Rectal smooth muscle tissue (tissue), 1 donor: ENCODE measurements around the gene RUSF1.
A peak's percentile ranks its signal among the peaks of the same experiment; 100 is the strongest.

Source experiments
- H3K27ac ChIP-seq: one replicate; pipeline ENCODE4 v1.7.0; 2013; ENCODE audit warnings: low read depth, low read length, inconsistent platforms
- H3K27me3 ChIP-seq: one replicate; pipeline ENCODE4 v1.7.0; 2013; ENCODE audit warnings: low read length; ENCODE audit not compliant: control insufficient read depth, insufficient read depth
- H3K36me3 ChIP-seq: one replicate; pipeline ENCODE4 v1.7.0; 2013; ENCODE audit warnings: low read length; ENCODE audit not compliant: control insufficient read depth, insufficient read depth
- H3K4me1 ChIP-seq: one replicate; pipeline ENCODE4 v1.7.0; 2013; ENCODE audit warnings: low read length; ENCODE audit not compliant: control insufficient read depth, insufficient read depth
- H3K4me3 ChIP-seq: one replicate; pipeline ENCODE4 v1.7.0; 2013; ENCODE audit warnings: low read length
- H3K9ac ChIP-seq: one replicate; pipeline ENCODE4 v1.7.0; 2013; ENCODE audit warnings: low read length

The RUSF1 gene

GRCh38 chr16:31479751-31480150 is 28.4 kb downstream of the RUSF1 start:
- Histone ChIP-seq H3K36me3 (peaks cover 4% of the 10 kb centered on the region), H3K27ac (no peak overlapping the region), H3K4me3 (no peak overlapping the region), H3K9ac (no peak overlapping the region), H3K4me1 (peaks cover 8% of the 10 kb centered on the region), H3K27me3 (no peaks in the 10 kb centered on the region)

- H3K36me3 ChIP-seq, result peaks cover 7% of the 10 kb centered on the region
- H3K9ac ChIP-seq, result no peak overlapping the region
- H3K4me3 ChIP-seq, result no peak overlapping the region
- no peak overlapping the region for H3K27ac ChIP-seq
- H3K27me3 ChIP-seq, result no peaks in the 10 kb centered on the region
- peaks cover 9% of the 10 kb centered on the region for H3K4me1 ChIP-seq
Observed at GRCh38 chr16:31478956-31479355, 29.2 kb downstream of the RUSF1 start.

GRCh38 chr16:31477220-31478216 is 30.7 kb downstream of the RUSF1 start:
- peaks cover 13% of the 10 kb centered on the region for H3K36me3 ChIP-seq
- no peaks in the 10 kb centered on the region for H3K27me3 ChIP-seq
- H3K4me1 ChIP-seq, result peaks cover 18% of the 10 kb centered on the region
- peak overlapping the region; percentile 63 for H3K27ac ChIP-seq
- H3K9ac ChIP-seq, result no peak overlapping the region
- peak overlapping the region; percentile 55 for H3K4me3 ChIP-seq

- no peak overlapping the region for H3K9ac ChIP-seq
- H3K4me1 ChIP-seq, result peaks cover 18% of the 10 kb centered on the region
- H3K4me3 ChIP-seq, result peak overlapping the region; percentile 59
- H3K27ac ChIP-seq, result peak overlapping the region; percentile 63
- H3K27me3 ChIP-seq, result no peaks in the 10 kb centered on the region
- peaks cover 13% of the 10 kb centered on the region for H3K36me3 ChIP-seq
Observed at GRCh38 chr16:31476303-31477219, 31.6 kb downstream of the RUSF1 start.

GRCh38 chr16:31475946-31476302 is 32.3 kb downstream of the RUSF1 start:
- Histone ChIP-seq H3K9ac (no peak overlapping the region), H3K36me3 (peaks cover 13% of the 10 kb centered on the region), H3K27ac (peak overlapping the region; percentile 63), H3K27me3 (no peaks in the 10 kb centered on the region), H3K4me1 (peaks cover 24% of the 10 kb centered on the region), H3K4me3 (no peak overlapping the region)

- H3K4me1 ChIP-seq, result peaks cover 28% of the 10 kb centered on the region
- peaks cover 13% of the 10 kb centered on the region for H3K36me3 ChIP-seq
- peak overlapping the region; percentile 63 for H3K27ac ChIP-seq
- H3K27me3 ChIP-seq, result no peaks in the 10 kb centered on the region
- H3K4me3 ChIP-seq, result no peak overlapping the region
- no peak overlapping the region for H3K9ac ChIP-seq
Observed at GRCh38 chr16:31474773-31475738, 33.1 kb downstream of the RUSF1 start.

- peak overlapping the region; percentile 48 for H3K4me3 ChIP-seq
- H3K4me1 ChIP-seq, result peaks cover 28% of the 10 kb centered on the region
- no peaks in the 10 kb centered on the region for H3K27me3 ChIP-seq
- peaks cover 13% of the 10 kb centered on the region for H3K36me3 ChIP-seq
- H3K9ac ChIP-seq, result no peak overlapping the region
- H3K27ac ChIP-seq, result no peak overlapping the region
Observed at GRCh38 chr16:31474173-31474714, 33.9 kb downstream of the RUSF1 start.

- peak overlapping the region; percentile 14 for H3K9ac ChIP-seq
- H3K4me3 ChIP-seq, result peak overlapping the region; percentile 48
- peaks cover 13% of the 10 kb centered on the region for H3K36me3 ChIP-seq
- H3K27me3 ChIP-seq, result no peaks in the 10 kb centered on the region
- peaks cover 28% of the 10 kb centered on the region for H3K4me1 ChIP-seq
- peak overlapping the region; percentile 70 for H3K27ac ChIP-seq
Observed at GRCh38 chr16:31473264-31473984, 34.8 kb downstream of the RUSF1 start.

GRCh38 chr16:31472709-31473203 is 35.4 kb downstream of the RUSF1 start:
- Histone ChIP-seq H3K9ac (peak overlapping the region; percentile 96), H3K4me1 (peaks cover 28% of the 10 kb centered on the region), H3K27me3 (no peaks in the 10 kb centered on the region), H3K27ac (peak overlapping the region; percentile 98), H3K36me3 (peaks cover 13% of the 10 kb centered on the region), H3K4me3 (peak overlapping the region; percentile 85)

GRCh38 chr16:31471875-31472708 is 36.1 kb downstream of the RUSF1 start, which contains the start of gene TGFB1I1:
TGFB1I1 (plus strand) TSS chr16:31472152; CDS start chr16:31472189, 37 bp downstream.
- no peaks in the 10 kb centered on the region for H3K27me3 ChIP-seq
- peak within 1 kb of the TSS; percentile 85 for H3K4me3 ChIP-seq
- peak within 1 kb of the TSS; percentile 98 for H3K27ac ChIP-seq
- peaks cover 28% of the 10 kb centered on the region for H3K4me1 ChIP-seq
- H3K9ac ChIP-seq, result peak within 1 kb of the TSS; percentile 96
- H3K36me3 ChIP-seq, result peaks cover 13% of the 10 kb centered on the region
